Muscle of back (tissue), 11 donors: ENCODE measurements around the gene USP3. TPM values are rescaled to one million over a fixed set of nuclear protein-coding genes. Genes with fewer than 3 reads are reported as not detected.

Experiments
- DNase-seq, 3 donors: peaks; one replicate each; pipeline versions ENCODE4 v3.0.0 to v3.0.0-alpha.2; 2013
- polyA plus RNA-seq, 10 donors: library from polyadenylated mRNA; unstranded; fragments of 120-200 nt; gene quantifications; one replicate each; pipeline ENCODE4 v1.2.1, GENCODE V29; 2013; ENCODE audit not compliant: insufficient read length in 10 of 10

USP3 gene
- polyA plus RNA-seq, 10 donors, result 15.2 to 31.4 (median 21.7) TPM

GRCh38 chr15:63582718-63583426, 78.5 kb downstream of the USP3 start:
- DNase-seq, result peak in 1 of 3 donors; percentile 59

GRCh38 chr15:63586790-63587189, 82.4 kb downstream of the USP3 start:
- DNase-seq, result no peak

GRCh38 chr15:63587527-63587926, 83.1 kb downstream of the USP3 start:
- no peak for DNase-seq

GRCh38 chr15:63588826-63589225, 84.4 kb downstream of the USP3 start:
- no peak for DNase-seq

GRCh38 chr15:63593705-63594671, 89.6 kb downstream of the USP3 start:
- DNase-seq, result no peak

- DNase-seq, result peak in 2 of 3 donors; percentile 43 to 44
Measured at GRCh38 chr15:63595065-63595464, 90.7 kb downstream of the USP3 start.

GRCh38 chr15:63595688-63596087, 91.3 kb downstream of the USP3 start:
- DNase-seq, result no peak

GRCh38 chr15:63596676-63597037, 92.3 kb downstream of the USP3 start:
- DNase-seq, result no peak

- peak; percentile 59 to 73 (median 61) for DNase-seq
Measured at GRCh38 chr15:63597038-63597790, 92.8 kb downstream of the USP3 start, which contains the start of gene FBXL22. TSS of gene FBXL22 (plus strand) at chr15:63597387. CDS start at chr15:63597393, 6 bp downstream.

GRCh38 chr15:63597821-63598220, 93.4 kb downstream of the USP3 start:
- peak in 1 of 3 donors; percentile 27 for DNase-seq

- peak in 1 of 3 donors; percentile 58 for DNase-seq
Measured at GRCh38 chr15:63598473-63599400, 94.3 kb downstream of the USP3 start.

GRCh38 chr15:63599401-63600000, 95.1 kb downstream of the USP3 start:
- DNase-seq, result peak in 1 of 3 donors; percentile 46

- no peak for DNase-seq
Measured at GRCh38 chr15:63600001-63600615, 95.7 kb downstream of the USP3 start.

- peak; percentile 92 to 97 (median 93) for DNase-seq
Measured at GRCh38 chr15:63600616-63601025, 96.2 kb downstream of the USP3 start.

GRCh38 chr15:63601026-63601703, 96.8 kb downstream of the USP3 start:
- DNase-seq, result no peak

- no peak for DNase-seq
Measured at GRCh38 chr15:63601704-63602185, 97.4 kb downstream of the USP3 start.

- no peak for DNase-seq
Measured at GRCh38 chr15:63602595-63602994, 98.2 kb downstream of the USP3 start.

- DNase-seq, result no peak
Measured at GRCh38 chr15:63603516-63603915, 99.1 kb downstream of the USP3 start.

GRCh38 chr15:63604281-63604680, 99.9 kb downstream of the USP3 start:
- no peak for DNase-seq
